Measurements from ENCODE around the gene OR51T1.

- TF ChIP-seq CTCF (IDR thresholded peaks at IDR 0.05 in 4 of 5, conservative IDR thresholded peaks at IDR 0.05 in 1 of 5), result no peak
- TF ChIP-seq POLR2A (IDR thresholded peaks at IDR 0.05), result no peak
Measured at GRCh38 chr11:4924239-4924638, 42.5 kb downstream of the OR51T1 start, which contains the start of gene OR51G1.

Measured in gastrocnemius medialis (tissue), 4 donors.